ENCODE data around the gene MDN1. TPM values are rescaled to one million over a fixed set of nuclear protein-coding genes. Genes with fewer than 3 reads are reported as not detected.

Gene MDN1
- polyA plus RNA-seq, 1 donor = 23.6 TPM

- peaks cover 39% of the 10 kb centered on the region for H3K36me3 ChIP-seq (ENCODE audit: control insufficient read depth, insufficient read depth, low read length)
- no peak for DNase-seq
- no peaks in the 10 kb centered on the region for H3K27me3 ChIP-seq (ENCODE audit: control insufficient read depth, insufficient read depth, low read length)
- WGBS (ENCODE audit: insufficient coverage, low lambda C conversion rate) = no CpG with 5 or more reads among the region's 2 CpGs
- no peak overlapping the region for H3K4me3 ChIP-seq (ENCODE audit: low read length)
- no peak overlapping the region for H3K27ac ChIP-seq (ENCODE audit: low read length)
- peaks cover 6% of the 10 kb centered on the region for H3K9me3 ChIP-seq (ENCODE audit: control insufficient read depth, low read depth, low read length)
- H3K4me1 ChIP-seq (ENCODE audit: control insufficient read depth, insufficient read depth, low read length) = no peaks in the 10 kb centered on the region
These were observed 42.1 kb downstream of the MDN1 start for GRCh38 chr6:89777455-89777854.

DNA sequence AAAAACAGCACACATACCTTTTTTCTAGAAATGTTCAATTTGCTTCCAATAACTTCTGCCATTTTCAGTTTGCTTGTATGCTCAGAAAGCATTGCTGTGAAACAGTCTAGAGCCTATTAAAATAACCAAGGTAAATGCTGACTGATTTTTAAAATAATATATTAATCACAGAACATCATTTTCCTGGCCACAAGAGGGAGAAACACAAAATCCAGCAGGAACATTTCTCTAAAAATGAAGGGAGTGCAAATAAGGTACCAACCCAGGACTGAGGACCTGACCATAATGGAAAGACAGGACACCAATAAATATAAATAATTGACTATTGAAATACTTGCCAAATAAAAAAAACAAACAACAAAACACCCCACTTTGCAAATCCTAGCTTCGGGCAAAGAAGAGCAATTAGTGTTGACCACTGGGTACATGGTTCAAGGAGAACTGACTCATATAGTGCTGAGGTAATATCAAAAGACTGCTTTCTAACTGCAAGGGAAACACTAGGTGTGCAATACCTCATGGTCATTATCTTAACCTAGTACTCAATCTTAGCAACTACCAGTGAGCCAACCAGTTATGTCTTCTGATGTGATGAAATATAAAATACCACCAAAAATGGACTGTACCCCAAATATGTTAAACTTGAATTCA is 42.9 kb downstream of the MDN1 start:
- H3K4me1 ChIP-seq (ENCODE audit: control insufficient read depth, insufficient read depth, low read length) = no peaks in the 10 kb centered on the region
- peaks cover 1% of the 10 kb centered on the region for H3K9me3 ChIP-seq (ENCODE audit: control insufficient read depth, low read depth, low read length)
- no peaks in the 10 kb centered on the region for H3K27me3 ChIP-seq (ENCODE audit: control insufficient read depth, insufficient read depth, low read length)
- no CpG with 5 or more reads among the region's 1 CpG for whole genome bisulfite sequencing (ENCODE audit: insufficient coverage, low lambda C conversion rate)
- peaks cover 39% of the 10 kb centered on the region for H3K36me3 ChIP-seq (ENCODE audit: control insufficient read depth, insufficient read depth, low read length)
- DNase-seq = peak in 1 of 2 donors; percentile 18
- no peak overlapping the region for H3K27ac ChIP-seq (ENCODE audit: low read length)
- no peak overlapping the region for H3K4me3 ChIP-seq (ENCODE audit: low read length)

DNA sequence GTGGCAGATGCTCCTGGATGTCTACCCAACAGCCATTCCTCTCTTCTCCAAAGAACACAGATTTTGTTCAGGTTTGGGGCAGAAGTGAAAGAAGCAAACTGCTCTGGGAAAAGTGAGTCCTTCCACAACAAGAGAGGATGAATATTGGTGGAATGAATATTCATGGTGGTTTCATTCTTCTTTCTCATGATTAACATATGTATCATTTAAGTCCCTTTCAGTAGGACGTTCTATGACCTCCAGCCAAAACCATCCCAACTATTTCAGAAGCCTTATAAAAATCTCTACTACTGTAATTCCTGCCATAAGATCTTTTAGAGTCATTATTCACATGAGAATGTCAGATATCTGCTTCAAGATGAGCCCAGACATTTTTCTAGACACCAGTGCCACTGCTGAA is 44.4 kb downstream of the MDN1 start:
- Histone ChIP-seq H3K27me3 (ENCODE audit: control insufficient read depth, insufficient read depth, low read length) (no peaks in the 10 kb centered on the region), H3K4me3 (ENCODE audit: low read length) (no peak overlapping the region), H3K4me1 (ENCODE audit: control insufficient read depth, insufficient read depth, low read length) (no peaks in the 10 kb centered on the region), H3K27ac (ENCODE audit: low read length) (no peak overlapping the region), H3K36me3 (ENCODE audit: control insufficient read depth, insufficient read depth, low read length) (peaks cover 43% of the 10 kb centered on the region), H3K9me3 (ENCODE audit: control insufficient read depth, low read depth, low read length) (no peaks in the 10 kb centered on the region)
- 100% methylated on average over 1 of the region's 1 CpG for WGBS (ENCODE audit: insufficient coverage, low lambda C conversion rate)
- no peak for DNase-seq

DNA sequence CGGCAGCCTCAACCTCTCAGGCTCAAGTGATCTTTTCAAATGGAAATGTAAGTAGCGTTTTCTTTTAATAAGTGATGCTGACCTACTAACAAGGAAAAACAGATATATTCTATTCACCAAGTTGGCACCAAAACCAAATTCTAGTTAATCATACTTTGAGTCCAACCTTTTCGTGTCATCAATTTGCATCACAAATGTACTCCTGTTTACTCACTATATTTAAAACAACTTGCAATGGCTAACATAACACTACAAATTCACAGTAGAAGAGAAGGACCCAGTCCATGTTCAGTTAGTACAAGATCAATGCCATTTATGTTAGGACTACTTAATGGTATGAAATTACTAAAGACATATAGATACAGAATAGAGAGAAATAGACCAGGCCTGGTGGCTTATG is 50.0 kb downstream of the MDN1 start:
- no peak for DNase-seq
- Histone ChIP-seq H3K27me3 (ENCODE audit: control insufficient read depth, insufficient read depth, low read length) (no peaks in the 10 kb centered on the region), H3K4me1 (ENCODE audit: control insufficient read depth, insufficient read depth, low read length) (no peaks in the 10 kb centered on the region), H3K9me3 (ENCODE audit: control insufficient read depth, low read depth, low read length) (no peaks in the 10 kb centered on the region), H3K36me3 (ENCODE audit: control insufficient read depth, insufficient read depth, low read length) (peaks cover 57% of the 10 kb centered on the region), H3K4me3 (ENCODE audit: low read length) (no peak overlapping the region), H3K27ac (ENCODE audit: low read length) (no peak overlapping the region)
- no CpG with 5 or more reads among the region's 3 CpGs for WGBS (ENCODE audit: insufficient coverage, low lambda C conversion rate)

GRCh38 chr6:89768324-89768723 is 51.3 kb downstream of the MDN1 start:
- no peak overlapping the region for H3K27ac ChIP-seq (ENCODE audit: low read length)
- H3K4me1 ChIP-seq (ENCODE audit: control insufficient read depth, insufficient read depth, low read length) = no peaks in the 10 kb centered on the region
- no CpG with 5 or more reads among the region's 6 CpGs for WGBS (ENCODE audit: insufficient coverage, low lambda C conversion rate)
- H3K36me3 ChIP-seq (ENCODE audit: control insufficient read depth, insufficient read depth, low read length) = peaks cover 60% of the 10 kb centered on the region
- H3K27me3 ChIP-seq (ENCODE audit: control insufficient read depth, insufficient read depth, low read length) = no peaks in the 10 kb centered on the region
- no peak for DNase-seq
- H3K4me3 ChIP-seq (ENCODE audit: low read length) = no peak overlapping the region
- no peaks in the 10 kb centered on the region for H3K9me3 ChIP-seq (ENCODE audit: control insufficient read depth, low read depth, low read length)

- Histone ChIP-seq H3K27ac (ENCODE audit: low read length) (no peak overlapping the region), H3K9me3 (ENCODE audit: control insufficient read depth, low read depth, low read length) (no peaks in the 10 kb centered on the region), H3K27me3 (ENCODE audit: control insufficient read depth, insufficient read depth, low read length) (no peaks in the 10 kb centered on the region), H3K4me1 (ENCODE audit: control insufficient read depth, insufficient read depth, low read length) (no peaks in the 10 kb centered on the region), H3K4me3 (ENCODE audit: low read length) (no peak overlapping the region), H3K36me3 (ENCODE audit: control insufficient read depth, insufficient read depth, low read length) (peaks cover 36% of the 10 kb centered on the region)
- 67% methylated on average over 1 of the region's 2 CpGs for WGBS (ENCODE audit: insufficient coverage, low lambda C conversion rate)
- no peak for DNase-seq
These were observed 56.0 kb downstream of the MDN1 start for GRCh38 chr6:89763550-89763949.

GRCh38 chr6:89758830-89759229 is 60.8 kb downstream of the MDN1 start:
- no peaks in the 10 kb centered on the region for H3K4me1 ChIP-seq (ENCODE audit: control insufficient read depth, insufficient read depth, low read length)
- no peak overlapping the region for H3K4me3 ChIP-seq (ENCODE audit: low read length)
- H3K36me3 ChIP-seq (ENCODE audit: control insufficient read depth, insufficient read depth, low read length) = peaks cover 29% of the 10 kb centered on the region
- no peaks in the 10 kb centered on the region for H3K27me3 ChIP-seq (ENCODE audit: control insufficient read depth, insufficient read depth, low read length)
- 83% methylated on average over 1 of the region's 1 CpG for WGBS (ENCODE audit: insufficient coverage, low lambda C conversion rate)
- H3K27ac ChIP-seq (ENCODE audit: low read length) = no peak overlapping the region
- DNase-seq = no peak
- H3K9me3 ChIP-seq (ENCODE audit: control insufficient read depth, low read depth, low read length) = no peaks in the 10 kb centered on the region

DNA sequence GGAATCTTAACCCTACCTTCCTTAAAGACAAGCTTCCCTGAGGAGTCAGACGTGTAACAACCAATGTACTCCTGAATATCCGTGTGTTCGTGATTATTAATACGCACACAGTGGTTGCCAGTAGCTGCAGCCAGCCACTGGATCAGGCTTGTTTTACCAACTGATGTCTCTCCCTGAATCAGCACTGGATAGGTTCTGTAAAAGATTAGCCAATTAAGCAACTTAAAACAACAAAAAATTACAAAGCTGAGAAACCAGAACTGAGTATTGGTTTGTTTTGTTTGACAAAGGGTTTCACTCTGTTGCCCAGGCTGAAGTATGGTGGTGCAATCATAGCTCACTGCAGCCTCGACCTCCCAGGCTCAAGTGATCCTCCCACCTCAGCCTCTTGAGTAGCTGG is 69.3 kb downstream of the MDN1 start:
- no peaks in the 10 kb centered on the region for H3K9me3 ChIP-seq (ENCODE audit: control insufficient read depth, low read depth, low read length)
- no peaks in the 10 kb centered on the region for H3K4me1 ChIP-seq (ENCODE audit: control insufficient read depth, insufficient read depth, low read length)
- DNase-seq = no peak
- H3K27me3 ChIP-seq (ENCODE audit: control insufficient read depth, insufficient read depth, low read length) = no peaks in the 10 kb centered on the region
- H3K36me3 ChIP-seq (ENCODE audit: control insufficient read depth, insufficient read depth, low read length) = peaks cover 70% of the 10 kb centered on the region
- H3K4me3 ChIP-seq (ENCODE audit: low read length) = no peak overlapping the region
- WGBS (ENCODE audit: insufficient coverage, low lambda C conversion rate) = no CpG with 5 or more reads among the region's 5 CpGs
- no peak overlapping the region for H3K27ac ChIP-seq (ENCODE audit: low read length)

GRCh38 chr6:89749918-89750317 is 69.7 kb downstream of the MDN1 start:
- Histone ChIP-seq H3K4me1 (ENCODE audit: control insufficient read depth, insufficient read depth, low read length) (no peaks in the 10 kb centered on the region), H3K9me3 (ENCODE audit: control insufficient read depth, low read depth, low read length) (no peaks in the 10 kb centered on the region), H3K4me3 (ENCODE audit: low read length) (no peak overlapping the region), H3K36me3 (ENCODE audit: control insufficient read depth, insufficient read depth, low read length) (peaks cover 73% of the 10 kb centered on the region), H3K27ac (ENCODE audit: low read length) (no peak overlapping the region), H3K27me3 (ENCODE audit: control insufficient read depth, insufficient read depth, low read length) (no peaks in the 10 kb centered on the region)
- DNase-seq = no peak
- WGBS (ENCODE audit: insufficient coverage, low lambda C conversion rate) = no CpG with 5 or more reads among the region's 1 CpG

DNA sequence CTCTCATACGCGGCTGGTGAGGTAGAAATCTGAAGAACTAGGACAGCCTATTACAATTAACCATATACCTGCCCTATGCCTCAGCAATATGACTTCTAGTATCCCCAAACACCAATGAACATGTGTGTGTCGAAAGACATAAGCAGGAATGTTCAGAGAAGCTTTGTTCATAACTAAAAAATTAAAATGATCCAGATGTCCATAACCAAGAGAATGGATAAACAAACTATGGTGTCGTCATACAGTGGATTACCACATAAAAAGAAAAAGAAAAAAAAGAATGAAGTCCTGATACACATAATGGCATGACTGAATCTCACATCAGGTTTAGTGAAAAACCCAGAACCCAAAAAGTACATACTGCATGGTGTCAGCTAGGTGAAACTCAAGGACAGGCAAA is 73.9 kb downstream of the MDN1 start:
- Histone ChIP-seq H3K4me1 (ENCODE audit: control insufficient read depth, insufficient read depth, low read length) (no peaks in the 10 kb centered on the region), H3K27me3 (ENCODE audit: control insufficient read depth, insufficient read depth, low read length) (no peaks in the 10 kb centered on the region), H3K4me3 (ENCODE audit: low read length) (no peak overlapping the region), H3K27ac (ENCODE audit: low read length) (no peak overlapping the region), H3K9me3 (ENCODE audit: control insufficient read depth, low read depth, low read length) (no peaks in the 10 kb centered on the region), H3K36me3 (ENCODE audit: control insufficient read depth, insufficient read depth, low read length) (peaks cover 68% of the 10 kb centered on the region)
- DNase-seq = no peak
- 86% methylated on average over 2 of the region's 4 CpGs for WGBS (ENCODE audit: insufficient coverage, low lambda C conversion rate)

- Histone ChIP-seq H3K9me3 (ENCODE audit: control insufficient read depth, low read depth, low read length) (no peaks in the 10 kb centered on the region), H3K4me1 (ENCODE audit: control insufficient read depth, insufficient read depth, low read length) (no peaks in the 10 kb centered on the region), H3K36me3 (ENCODE audit: control insufficient read depth, insufficient read depth, low read length) (peaks cover 62% of the 10 kb centered on the region), H3K4me3 (ENCODE audit: low read length) (no peak overlapping the region), H3K27ac (ENCODE audit: low read length) (no peak overlapping the region), H3K27me3 (ENCODE audit: control insufficient read depth, insufficient read depth, low read length) (no peaks in the 10 kb centered on the region)
- WGBS (ENCODE audit: insufficient coverage, low lambda C conversion rate) = no CpG with 5 or more reads among the region's 5 CpGs
- no peak for DNase-seq
These were observed 74.5 kb downstream of the MDN1 start for GRCh38 chr6:89745096-89745495.
